NCI-H2196 (cell line): ENCODE measurements around the gene PRXL2A.
A peak's percentile ranks its signal among the peaks of the same experiment; 100 is the strongest.
"Not testable (repeated sequence)": the region's sequence is repeated elsewhere in the genome, so short reads cannot be mapped to it uniquely, and the experiment has no call there.

Source experiments
- DNase-seq: peaks from one replicate; lab custom pipeline; 2025; ENCODE audit not compliant: unreplicated experiment; lab: John Stamatoyannopoulos, UW

Gene PRXL2A, protein sequence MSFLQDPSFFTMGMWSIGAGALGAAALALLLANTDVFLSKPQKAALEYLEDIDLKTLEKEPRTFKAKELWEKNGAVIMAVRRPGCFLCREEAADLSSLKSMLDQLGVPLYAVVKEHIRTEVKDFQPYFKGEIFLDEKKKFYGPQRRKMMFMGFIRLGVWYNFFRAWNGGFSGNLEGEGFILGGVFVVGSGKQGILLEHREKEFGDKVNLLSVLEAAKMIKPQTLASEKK

DNA sequence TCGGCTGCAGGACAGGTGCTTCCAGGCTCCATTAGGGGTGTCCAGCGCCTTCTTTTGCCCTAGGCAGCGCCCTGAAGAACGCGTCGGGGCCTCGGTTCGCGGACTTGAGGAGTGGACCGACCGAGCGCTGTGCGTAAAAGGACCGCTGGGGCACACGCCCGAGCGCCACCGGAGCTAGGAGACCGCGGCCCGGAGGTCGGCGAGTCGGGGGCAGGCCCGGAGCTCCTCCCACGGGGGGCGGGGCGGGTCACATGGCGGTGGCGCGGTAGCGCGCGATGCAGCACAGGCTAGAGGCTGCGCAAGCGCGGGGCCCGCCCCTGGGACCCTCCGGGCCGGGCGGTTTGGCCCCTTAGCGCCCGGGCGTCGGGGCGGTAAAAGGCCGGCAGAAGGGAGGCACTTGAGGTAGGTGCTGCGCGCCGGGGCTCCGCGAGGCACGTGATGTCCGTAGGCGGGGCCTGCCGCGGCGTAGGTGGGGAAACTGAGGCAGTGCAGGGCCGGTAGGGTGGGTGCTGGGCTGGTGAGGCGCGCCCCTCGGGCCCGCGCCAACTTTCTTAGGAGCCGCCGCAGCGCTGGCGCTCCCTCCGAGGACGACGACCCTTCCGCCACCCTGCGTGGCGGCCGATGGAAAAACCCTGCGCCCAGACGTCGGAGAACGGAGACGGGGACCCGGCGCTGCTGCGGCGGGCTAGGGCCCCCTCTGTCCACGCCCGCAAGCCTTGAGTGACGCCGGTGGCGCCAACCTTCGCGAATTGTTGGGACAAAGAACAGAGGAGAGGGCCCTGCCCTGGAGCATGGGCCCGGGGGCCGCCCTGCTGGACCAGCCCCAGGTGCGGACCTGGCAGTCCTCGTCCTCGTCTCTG is at the start of gene PRXL2A:
Gene PRXL2A, plus strand, starts transcription at position 310 of the 860 bp plus-strand sequence. CDS start 11,917 bp downstream, outside the sequence.
- DNase-seq = peak; percentile 61

DNA sequence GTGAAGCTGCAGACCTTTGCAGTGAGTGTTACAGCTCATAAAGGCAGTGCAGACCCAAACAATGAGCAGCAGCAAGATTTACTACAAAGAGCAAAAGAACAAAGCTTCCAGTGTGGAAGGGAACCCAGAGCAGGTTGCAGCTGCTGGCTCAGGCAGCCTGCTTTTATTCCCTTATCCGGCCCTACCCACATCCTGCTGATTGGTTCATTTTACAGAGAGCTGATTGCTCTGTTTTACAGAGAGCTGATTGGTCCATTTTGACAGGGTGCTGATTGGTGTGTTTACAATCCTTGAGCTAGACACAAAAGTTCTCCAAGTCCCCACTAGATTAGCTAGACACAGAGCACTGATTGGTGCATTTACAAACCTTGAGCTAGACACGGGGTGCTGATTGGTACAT is 49.4 kb upstream of the PRXL2A start:
- DNase-seq = not testable (repeated sequence)

DNA sequence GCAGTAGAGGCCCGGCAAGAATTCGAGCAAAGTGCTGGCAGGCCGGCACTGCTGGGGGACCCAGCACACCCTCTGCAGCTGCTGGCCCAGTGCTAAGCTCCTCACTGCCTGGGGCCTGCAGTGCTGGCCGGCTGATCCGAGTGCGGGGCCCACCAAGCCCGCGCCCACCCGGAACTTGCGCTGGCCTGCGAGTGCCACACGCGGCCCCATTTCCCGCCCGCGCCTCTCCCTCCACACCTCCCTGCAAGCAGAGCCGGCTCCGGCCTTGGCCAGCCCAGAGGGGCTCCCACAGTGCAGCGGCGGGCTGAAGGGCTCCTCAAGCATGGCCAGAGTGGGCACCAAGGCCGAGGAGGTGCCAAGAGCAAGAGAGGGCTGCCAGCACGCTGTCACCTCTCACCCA is 48.7 kb upstream of the PRXL2A start:
- no peak for DNase-seq

DNA sequence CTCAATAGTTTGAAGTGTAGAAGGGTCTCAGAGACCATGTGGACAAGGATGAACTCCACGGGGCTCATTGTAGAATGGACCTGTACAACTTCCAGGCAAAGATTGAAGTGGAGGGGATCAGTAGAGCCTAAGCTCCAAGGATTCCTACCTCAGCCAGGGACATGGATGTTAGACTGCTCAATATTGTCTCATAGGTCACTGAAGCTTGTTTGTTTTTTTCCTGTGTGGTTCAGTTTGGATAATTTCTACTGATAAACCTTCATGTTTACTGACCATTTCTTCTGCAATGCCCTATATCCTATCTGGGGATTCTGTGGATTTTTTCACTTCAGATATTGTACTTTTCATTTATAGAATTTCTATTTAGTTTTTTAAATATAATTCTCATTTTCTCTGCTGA is 42.8 kb upstream of the PRXL2A start:
- no peak for DNase-seq

DNA sequence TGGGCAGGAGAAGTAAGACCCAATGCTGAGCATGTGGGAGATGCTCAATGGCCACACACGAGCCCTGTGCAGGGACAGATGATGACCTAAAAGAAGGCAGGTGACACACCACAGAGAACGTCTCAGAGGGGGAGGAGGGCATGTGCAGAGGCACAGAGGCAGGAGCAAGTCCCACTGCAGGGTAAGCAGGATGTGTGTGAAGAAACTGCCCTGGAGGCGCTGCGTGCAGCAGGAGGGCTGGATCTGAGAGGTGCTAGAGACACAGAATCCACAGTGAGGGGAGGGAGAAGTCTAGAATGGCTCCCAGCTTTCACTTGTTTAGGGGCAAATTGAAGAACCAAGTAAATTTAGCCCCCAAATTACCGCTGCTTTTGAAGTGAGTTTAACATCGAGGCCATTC is 36.9 kb upstream of the PRXL2A start:
- DNase-seq = no peak

DNA sequence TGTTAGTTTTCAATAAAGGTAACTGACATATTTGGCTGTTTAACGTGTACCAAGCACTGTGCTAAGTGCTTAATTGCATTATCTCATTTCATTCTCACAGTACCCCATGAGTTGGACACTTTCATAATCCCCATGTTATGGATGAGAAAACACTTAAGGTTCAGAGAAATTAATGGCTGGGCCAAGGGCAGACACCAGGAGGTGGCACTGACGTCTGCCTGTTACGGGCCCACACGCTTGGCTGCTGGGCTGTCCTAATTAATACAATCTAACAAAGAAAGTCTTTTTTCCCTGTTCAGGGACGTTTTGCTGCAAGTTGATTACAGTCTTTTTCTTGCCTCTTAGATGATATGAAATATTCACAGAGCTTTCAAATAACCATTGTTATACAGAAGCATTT is 35.7 kb upstream of the PRXL2A start:
- DNase-seq = no peak

DNA sequence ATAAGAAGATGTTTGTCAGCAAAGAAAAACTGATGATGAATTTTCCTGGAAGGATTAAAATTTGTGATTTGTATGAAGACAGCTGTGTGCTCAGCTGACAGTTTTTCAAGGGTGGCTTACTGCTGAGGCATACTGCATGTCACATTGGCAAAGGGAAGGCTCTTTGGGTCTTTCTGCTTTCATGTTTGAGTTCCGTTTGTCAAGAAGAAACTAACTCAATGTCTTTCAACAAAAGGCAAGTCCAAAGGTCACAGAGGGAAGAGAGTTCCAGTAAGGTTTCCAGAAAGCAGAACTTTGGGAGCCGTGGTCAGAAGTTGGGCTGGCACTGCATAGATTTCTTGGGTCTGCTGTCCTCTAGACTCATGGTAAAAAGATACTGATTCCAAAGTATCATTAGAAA is 34.8 kb upstream of the PRXL2A start:
- no peak for DNase-seq

DNA sequence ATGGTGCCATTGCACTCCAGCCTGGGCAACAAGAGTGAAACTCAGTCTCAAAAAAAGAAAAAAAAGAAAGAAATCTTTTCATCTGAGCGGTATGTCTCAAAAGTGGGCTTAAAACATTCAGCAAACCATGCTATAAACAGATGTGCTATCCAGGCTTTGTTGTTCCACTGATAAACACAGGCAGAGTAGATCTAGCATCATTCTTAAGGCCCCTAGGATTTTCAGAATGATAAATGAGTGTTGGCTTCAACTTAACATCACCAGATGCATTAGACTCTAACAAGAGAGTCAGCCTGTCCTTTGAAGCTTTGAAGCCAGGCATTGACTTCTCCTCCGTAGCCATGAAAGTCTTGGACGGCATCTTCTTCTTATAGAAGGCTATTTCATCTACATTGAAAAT is 28.6 kb upstream of the PRXL2A start:
- no peak for DNase-seq

DNA sequence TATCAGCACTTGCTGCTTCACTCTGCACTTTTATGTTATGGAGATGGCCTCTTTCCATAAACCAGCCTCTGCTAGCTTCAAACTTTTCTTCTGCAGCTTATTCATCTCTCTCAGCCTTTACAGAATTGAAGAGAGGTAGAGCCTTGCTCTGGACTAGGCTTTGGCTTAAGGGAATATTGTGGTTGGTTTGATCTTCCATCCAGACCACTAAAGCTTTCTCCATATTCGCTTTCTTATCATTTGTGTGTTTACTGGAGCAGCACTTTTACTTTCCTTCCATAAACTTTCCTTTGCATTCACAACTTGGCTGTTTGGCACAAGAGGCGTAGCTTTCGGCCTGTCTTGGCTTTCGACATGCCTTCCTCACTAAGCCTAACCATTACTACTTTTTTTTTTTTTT is 28.2 kb upstream of the PRXL2A start:
- no peak for DNase-seq

DNA sequence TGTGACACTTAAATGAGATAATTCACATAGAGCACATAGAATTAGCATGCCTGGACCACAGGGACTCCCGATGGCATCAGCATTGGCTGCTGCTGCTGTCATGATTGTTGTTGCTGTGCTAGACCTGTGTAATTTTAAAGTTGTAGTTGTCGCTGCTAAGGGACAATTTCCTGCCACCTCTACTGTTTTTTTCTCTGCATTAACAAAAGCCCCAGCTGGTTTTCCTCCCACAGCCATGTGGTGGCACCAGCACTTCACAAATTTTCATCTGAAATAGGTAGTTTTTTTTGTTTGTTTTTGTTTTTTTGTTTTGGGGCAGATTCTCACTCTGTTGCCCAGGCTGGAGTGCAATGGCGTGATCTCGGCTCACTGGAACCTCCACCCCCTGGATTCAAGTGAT is 25.4 kb upstream of the PRXL2A start:
- peak; percentile 4 for DNase-seq

DNA sequence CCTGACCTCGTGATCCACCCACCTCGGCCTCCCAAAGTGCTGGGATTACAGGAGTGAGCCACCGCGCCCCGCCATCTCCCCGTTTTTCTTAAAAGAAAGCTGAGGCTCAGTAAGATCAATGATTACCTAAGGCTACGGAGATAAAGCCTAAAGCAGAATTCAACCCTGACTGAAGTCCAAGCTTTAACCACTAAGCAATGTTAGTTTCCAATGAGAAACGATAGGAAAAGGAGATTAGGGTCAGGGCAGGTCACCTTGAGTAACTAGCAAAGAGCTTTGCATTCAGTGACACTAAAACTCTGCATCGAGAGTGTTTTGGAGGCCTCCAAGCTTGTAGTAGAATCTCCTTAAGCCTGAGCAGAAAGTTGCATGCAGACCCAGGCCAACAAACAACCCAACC is 17.6 kb upstream of the PRXL2A start:
- DNase-seq = no peak

DNA sequence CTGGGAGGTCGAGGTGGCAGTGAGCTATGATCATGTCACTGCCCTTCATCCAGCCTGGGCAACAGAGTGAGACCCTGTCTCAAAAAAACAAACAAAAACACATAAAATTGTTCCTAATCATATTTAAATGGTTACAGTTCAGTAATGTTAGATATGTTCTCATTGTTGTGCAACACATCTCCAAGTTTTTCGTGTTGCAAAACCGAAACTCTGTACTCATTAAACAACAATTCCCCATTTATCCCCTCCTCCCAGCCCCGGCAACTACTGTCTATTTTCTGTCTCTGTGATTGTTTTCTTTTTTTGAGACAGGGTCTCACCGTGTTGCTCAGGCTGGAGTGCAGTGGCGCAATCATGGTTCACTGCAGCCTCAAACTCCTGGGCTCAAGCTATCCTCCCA is 16.1 kb upstream of the PRXL2A start:
- DNase-seq = no peak

DNA sequence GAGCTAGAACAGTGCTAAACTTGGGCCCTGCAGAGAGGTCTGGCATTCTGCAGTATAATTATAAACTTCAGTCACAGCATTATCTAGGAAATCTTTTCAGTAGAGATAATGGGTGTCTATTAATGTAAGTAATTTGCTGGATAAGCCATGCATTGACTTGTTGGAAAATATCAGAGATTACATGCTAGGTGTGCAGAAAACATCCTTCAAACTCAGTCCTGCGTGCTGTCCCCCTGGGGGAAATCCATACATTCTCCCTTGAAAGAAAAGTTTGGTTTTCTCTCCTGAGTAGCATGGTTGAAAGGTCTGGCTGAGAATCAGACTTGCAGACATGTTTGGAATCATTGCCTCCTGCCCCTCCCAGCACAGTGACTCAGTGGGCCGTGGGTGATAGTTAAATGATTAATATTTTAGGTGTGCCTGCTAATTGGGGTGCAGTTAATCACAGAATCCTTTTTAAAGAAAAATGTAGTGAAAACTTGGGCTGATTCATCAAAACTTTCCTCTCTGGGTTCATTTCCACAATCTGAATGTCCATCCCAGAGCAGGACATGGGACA is 13.9 kb upstream of the PRXL2A start:
- DNase-seq = no peak

DNA sequence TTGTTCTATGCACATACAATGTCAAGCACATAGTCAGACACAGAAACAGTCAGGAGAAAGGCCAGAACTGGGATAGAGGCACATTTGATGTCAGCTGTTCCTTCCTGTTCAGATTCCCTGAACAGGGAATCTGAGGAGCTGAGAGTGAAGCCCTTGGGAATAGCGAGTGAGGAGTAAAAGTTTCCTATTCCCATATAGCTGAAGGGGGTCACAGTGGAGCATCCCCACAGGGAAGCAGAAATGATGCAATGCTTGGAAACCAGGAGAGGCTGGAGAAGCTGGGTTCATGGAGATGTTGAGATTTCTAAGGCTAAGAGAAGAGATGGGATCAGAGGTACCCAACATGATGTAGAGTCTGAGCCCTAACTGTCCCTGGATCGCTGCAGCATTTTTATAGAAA is 11.3 kb upstream of the PRXL2A start:
- DNase-seq = no peak

DNA sequence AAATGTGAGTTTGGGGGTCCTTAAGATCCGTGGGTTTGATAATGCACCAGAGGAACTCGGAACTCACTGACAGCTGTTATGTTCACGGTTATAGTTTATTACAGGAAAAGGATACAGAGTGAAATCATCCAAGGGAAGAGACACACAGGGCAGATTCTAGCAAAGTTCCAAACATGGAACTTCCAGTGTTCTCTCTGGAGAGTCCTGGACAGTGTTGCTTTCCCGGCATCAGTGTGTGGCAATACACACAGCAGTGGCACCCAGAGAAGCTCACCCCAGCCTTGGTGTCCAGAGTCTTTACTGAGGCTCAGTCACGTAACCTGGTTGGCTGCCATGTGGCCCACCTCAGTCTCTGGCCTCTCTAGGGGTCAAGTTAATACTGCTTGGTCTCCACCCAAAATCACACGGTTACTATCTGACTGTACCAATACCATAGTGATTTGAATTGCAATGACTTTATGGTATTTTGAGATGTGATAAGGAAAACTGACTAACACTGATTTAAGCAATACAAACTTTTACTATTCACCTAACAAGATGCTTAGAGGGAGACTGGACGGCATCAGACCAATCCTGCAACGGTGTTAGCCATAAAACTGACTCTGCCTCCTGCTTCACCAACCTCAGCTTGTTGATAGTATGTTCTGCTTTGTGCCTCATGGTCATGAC is 8.1 kb upstream of the PRXL2A start:
- DNase-seq = no peak

DNA sequence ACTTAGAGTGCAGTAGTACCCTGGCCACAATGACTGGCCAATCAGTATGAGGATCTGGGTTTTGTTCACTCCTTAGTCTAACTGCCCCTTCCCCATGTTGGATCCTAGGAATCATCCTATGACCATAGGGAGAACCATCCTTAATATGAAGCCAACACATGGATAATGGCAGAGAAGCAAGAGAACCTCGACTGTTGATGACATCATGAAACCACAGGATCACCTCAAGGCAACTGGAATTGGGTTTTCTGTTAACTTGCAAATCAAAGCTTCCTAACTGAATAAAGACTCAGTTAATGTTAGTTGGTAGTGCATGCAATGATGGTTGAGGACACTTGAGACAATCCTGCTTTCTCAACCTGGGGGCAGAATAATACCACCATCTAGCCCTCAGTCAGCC is 3.3 kb upstream of the PRXL2A start:
- no peak for DNase-seq

DNA sequence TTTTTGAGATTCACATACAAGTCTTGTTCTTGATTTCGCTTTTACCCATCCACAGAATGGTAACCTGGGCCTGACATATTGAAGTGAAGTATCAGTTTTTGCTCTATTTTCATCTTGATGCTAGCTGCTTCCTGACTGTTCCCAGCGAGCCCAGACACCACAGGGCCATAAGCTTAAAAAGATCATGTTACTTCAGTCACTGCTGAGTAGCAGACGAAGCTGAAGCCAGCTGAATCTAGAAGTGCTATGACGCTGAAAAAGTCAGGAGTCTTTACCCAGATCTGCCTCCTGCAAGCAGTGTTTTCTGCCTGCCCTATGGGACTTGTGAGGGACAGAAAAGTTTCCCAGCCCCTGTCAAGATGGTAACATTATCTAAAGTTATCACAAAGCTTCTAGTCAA is 2.7 kb upstream of the PRXL2A start:
- DNase-seq = no peak

DNA sequence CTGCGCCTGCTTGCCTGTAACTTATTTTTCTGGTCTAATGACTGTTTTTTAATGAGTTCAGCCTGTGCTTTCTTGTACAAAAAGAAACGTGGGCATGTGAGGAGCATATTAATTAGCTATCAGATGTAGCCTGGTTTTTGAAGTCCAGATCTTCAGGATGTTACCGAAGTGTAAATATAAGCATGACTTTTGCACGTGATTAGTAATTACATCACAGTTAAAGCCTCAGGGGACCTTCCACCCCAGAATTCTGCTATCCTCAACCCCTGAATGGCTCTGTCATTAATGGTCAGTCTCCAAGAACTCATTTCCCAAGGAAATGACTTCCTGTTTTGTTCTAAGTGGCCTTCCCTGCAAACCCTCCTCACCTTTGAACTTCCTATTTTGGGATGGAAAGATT is 2.1 kb upstream of the PRXL2A start:
- no peak for DNase-seq

DNA sequence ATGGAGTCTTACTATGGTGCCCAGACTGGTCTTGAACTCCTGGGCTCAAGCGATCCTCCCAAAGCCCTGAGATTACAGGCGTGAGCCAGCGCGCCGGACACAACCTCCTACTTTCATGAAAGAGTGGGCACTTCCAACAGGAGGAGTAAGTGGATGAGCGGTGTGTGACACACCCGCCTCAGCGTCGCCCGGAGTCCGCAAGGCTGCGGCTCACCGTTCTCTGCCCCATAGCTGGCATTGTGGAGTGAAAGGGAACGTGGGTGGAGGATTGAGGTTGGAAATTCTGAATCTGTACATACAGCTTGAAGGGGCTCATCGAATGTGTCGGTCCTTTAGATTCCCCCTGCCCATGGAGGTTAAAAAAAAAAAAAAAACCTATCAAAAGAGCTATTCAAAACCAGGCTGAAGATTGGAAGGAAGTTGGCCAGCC is 524 bp upstream of the PRXL2A start:
- DNase-seq = no peak

DNA sequence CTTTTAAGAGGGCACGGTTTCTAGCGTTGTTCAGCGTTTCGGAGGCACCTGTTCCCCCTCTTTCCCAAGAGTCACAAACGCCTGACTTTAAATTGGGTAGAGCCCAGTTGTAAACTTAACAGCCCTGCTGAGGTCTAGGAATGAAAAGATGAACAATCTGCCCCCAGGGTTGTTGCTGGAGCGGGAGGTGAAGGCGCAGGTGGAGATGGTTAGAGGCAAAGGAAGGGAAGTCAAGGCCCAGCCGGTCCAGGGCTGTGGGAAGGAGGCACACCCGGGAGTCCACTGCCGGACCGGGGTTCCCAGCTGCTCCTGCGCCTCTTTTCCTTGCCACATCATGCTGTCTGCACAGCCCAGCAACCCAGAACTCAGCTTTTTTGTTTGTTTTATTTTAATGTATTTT is 770 bp downstream of the PRXL2A start:
- DNase-seq = no peak

DNA sequence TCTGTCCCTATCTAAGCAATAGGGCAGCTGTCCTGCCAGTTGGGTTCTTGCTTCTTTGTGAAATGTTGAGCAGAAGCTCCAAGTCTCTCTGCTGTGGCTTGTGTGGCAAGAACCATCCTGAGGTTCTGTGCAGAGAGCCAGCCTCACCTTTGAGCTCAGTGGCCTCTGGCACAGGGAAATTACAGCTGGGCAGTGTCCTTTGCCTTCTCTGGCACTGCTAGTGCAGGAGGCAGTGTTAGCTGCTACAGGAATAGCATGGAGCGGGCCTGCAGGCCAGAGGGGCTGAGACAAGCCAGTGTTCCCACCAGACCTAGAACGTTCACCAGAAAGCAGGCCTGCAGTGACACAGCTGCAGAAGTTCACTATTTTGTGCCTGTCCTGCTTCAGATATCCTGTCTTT is 1.8 kb downstream of the PRXL2A start:
- DNase-seq = no peak
